Anterior cingulate cortex (tissue), 58 donors: Measurements from ENCODE around the gene CEP85.

Experiments used
- DNase-seq, 58 donors: peaks; one replicate each; lab custom pipeline; 2025; lab: John Stamatoyannopoulos, UW

The CEP85 gene

GRCh38 chr1:26277261-26277661, 43.3 kb downstream of the CEP85 start:
- no peak for DNase-seq

GRCh38 chr1:26277719-26278118, 43.7 kb downstream of the CEP85 start:
- DNase-seq = no peak

- DNase-seq = peak in 13 of 58 donors; percentile 16 to 64 (median 24)
These were observed 44.3 kb downstream of the CEP85 start for GRCh38 chr1:26278303-26278702.

GRCh38 chr1:26278724-26279455, 44.9 kb downstream of the CEP85 start:
- DNase-seq = peak in 3 of 58 donors; percentile 26 to 48 (median 35)

- peak in 57 of 58 donors; percentile 30 to 88 (median 77) for DNase-seq
These were observed 45.7 kb downstream of the CEP85 start, which contains the start of gene SH3BGRL3 for GRCh38 chr1:26279456-26280332. TSS of gene SH3BGRL3 (plus strand) at chr1:26280086. CDS start at chr1:26280156, 70 bp downstream.

- DNase-seq = peak in 5 of 58 donors; percentile 31 to 53 (median 49)
These were observed 46.5 kb downstream of the CEP85 start for GRCh38 chr1:26280333-26281042.

- DNase-seq = no peak
These were observed 47.3 kb downstream of the CEP85 start for GRCh38 chr1:26281091-26281958.

- DNase-seq = no peak
These were observed 48.0 kb downstream of the CEP85 start for GRCh38 chr1:26281971-26282370.

GRCh38 chr1:26282401-26282918, 48.5 kb downstream of the CEP85 start:
- DNase-seq = no peak

- DNase-seq = no peak
These were observed 49.4 kb downstream of the CEP85 start for GRCh38 chr1:26283279-26283853.

- no peak for DNase-seq
These were observed 50.0 kb downstream of the CEP85 start for GRCh38 chr1:26283871-26284596.

- peak in 23 of 58 donors; percentile 7 to 68 (median 27) for DNase-seq
These were observed 50.8 kb downstream of the CEP85 start for GRCh38 chr1:26284597-26285347.

GRCh38 chr1:26285366-26286063, 51.5 kb downstream of the CEP85 start:
- DNase-seq = no peak

GRCh38 chr1:26286064-26286416, 52.0 kb downstream of the CEP85 start:
- no peak for DNase-seq

- DNase-seq = no peak
These were observed 53.2 kb downstream of the CEP85 start for GRCh38 chr1:26287033-26287711.

- DNase-seq = no peak
These were observed 53.8 kb downstream of the CEP85 start for GRCh38 chr1:26287811-26288210.
